DOHH2 (cell line): ENCODE results near the gene DGUOK.

Experiments used
- EZH2phosphoT487 ChIP-seq: fragments of 200-600 bp; sonication (generic); IDR thresholded peaks from 2 replicates; pipeline ENCODE4 v1.6.1; 2017; ENCODE audit warnings: borderline replicate concordance, mild to moderate bottlenecking, antibody characterized with exemption, low read length, moderate library complexity, mixed read lengths
- TF ChIP-seq, protein P1 (sequence below): fragments of 200-600 bp; sonication (generic); IDR thresholded peaks from one replicate; pipeline ENCODE4 v1.5.1; 2014; ENCODE audit warnings: antibody characterized with exemption, mild to moderate bottlenecking, low read depth, low read length; ENCODE audit not compliant: poor library complexity, severe bottlenecking

DNA sequence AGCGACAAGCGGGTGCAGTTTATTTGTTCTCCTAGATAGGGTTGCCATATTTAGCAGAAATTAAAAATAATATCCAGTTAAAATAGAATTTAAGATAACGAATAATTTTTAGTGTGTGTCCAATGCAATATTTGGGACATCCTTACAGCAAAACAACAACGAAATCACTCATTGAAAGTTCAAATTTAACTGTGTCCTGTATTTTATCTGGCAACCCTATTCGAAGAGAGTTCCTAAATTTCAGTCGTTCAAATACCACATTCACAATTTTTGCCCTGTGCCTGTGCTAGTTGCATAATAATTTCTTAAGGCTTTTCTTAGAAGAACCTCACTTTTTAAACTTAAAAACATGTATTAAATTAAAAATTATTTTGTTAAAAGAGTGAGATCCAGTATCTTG is 664 bp downstream of the DGUOK start:
- TF ChIP-seq, protein P1, sequence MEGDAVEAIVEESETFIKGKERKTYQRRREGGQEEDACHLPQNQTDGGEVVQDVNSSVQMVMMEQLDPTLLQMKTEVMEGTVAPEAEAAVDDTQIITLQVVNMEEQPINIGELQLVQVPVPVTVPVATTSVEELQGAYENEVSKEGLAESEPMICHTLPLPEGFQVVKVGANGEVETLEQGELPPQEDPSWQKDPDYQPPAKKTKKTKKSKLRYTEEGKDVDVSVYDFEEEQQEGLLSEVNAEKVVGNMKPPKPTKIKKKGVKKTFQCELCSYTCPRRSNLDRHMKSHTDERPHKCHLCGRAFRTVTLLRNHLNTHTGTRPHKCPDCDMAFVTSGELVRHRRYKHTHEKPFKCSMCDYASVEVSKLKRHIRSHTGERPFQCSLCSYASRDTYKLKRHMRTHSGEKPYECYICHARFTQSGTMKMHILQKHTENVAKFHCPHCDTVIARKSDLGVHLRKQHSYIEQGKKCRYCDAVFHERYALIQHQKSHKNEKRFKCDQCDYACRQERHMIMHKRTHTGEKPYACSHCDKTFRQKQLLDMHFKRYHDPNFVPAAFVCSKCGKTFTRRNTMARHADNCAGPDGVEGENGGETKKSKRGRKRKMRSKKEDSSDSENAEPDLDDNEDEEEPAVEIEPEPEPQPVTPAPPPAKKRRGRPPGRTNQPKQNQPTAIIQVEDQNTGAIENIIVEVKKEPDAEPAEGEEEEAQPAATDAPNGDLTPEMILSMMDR: no peak
- no peak for TF ChIP-seq EZH2phosphoT487
